Measurements from ENCODE around the gene PHF21B. TPM values are rescaled to one million over a fixed set of nuclear protein-coding genes. Genes with fewer than 3 reads are reported as not detected.

The PHF21B gene
- total and polyA plus RNA-seq, 2 experiments from 2014 or later = 20.6 to 149 TPM

DNA sequence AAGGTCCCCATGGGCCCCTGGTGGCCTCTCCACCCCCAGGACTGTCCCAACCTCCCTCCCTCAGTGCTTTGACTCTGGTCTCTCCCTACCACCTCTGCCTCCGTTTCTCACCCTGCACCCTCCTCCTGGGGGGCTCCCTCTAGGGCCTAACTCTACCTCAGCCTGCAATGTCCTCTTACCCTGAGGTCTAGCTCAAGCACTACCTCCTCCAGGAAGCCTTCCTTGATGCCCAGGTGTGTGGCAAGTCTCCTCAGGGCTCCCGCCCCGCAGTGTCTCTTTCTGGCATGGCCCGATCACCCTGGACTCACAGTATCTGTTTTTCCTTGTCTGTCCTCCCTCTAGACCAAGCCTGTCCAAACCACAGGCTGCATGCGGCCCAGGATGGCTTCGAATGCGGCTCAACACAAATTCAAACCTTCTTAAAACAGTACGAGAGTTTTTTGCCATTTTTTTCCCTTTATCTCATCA, 90.8 kb downstream of the PHF21B start (continued):
- TF ChIP-seq, protein P1, sequence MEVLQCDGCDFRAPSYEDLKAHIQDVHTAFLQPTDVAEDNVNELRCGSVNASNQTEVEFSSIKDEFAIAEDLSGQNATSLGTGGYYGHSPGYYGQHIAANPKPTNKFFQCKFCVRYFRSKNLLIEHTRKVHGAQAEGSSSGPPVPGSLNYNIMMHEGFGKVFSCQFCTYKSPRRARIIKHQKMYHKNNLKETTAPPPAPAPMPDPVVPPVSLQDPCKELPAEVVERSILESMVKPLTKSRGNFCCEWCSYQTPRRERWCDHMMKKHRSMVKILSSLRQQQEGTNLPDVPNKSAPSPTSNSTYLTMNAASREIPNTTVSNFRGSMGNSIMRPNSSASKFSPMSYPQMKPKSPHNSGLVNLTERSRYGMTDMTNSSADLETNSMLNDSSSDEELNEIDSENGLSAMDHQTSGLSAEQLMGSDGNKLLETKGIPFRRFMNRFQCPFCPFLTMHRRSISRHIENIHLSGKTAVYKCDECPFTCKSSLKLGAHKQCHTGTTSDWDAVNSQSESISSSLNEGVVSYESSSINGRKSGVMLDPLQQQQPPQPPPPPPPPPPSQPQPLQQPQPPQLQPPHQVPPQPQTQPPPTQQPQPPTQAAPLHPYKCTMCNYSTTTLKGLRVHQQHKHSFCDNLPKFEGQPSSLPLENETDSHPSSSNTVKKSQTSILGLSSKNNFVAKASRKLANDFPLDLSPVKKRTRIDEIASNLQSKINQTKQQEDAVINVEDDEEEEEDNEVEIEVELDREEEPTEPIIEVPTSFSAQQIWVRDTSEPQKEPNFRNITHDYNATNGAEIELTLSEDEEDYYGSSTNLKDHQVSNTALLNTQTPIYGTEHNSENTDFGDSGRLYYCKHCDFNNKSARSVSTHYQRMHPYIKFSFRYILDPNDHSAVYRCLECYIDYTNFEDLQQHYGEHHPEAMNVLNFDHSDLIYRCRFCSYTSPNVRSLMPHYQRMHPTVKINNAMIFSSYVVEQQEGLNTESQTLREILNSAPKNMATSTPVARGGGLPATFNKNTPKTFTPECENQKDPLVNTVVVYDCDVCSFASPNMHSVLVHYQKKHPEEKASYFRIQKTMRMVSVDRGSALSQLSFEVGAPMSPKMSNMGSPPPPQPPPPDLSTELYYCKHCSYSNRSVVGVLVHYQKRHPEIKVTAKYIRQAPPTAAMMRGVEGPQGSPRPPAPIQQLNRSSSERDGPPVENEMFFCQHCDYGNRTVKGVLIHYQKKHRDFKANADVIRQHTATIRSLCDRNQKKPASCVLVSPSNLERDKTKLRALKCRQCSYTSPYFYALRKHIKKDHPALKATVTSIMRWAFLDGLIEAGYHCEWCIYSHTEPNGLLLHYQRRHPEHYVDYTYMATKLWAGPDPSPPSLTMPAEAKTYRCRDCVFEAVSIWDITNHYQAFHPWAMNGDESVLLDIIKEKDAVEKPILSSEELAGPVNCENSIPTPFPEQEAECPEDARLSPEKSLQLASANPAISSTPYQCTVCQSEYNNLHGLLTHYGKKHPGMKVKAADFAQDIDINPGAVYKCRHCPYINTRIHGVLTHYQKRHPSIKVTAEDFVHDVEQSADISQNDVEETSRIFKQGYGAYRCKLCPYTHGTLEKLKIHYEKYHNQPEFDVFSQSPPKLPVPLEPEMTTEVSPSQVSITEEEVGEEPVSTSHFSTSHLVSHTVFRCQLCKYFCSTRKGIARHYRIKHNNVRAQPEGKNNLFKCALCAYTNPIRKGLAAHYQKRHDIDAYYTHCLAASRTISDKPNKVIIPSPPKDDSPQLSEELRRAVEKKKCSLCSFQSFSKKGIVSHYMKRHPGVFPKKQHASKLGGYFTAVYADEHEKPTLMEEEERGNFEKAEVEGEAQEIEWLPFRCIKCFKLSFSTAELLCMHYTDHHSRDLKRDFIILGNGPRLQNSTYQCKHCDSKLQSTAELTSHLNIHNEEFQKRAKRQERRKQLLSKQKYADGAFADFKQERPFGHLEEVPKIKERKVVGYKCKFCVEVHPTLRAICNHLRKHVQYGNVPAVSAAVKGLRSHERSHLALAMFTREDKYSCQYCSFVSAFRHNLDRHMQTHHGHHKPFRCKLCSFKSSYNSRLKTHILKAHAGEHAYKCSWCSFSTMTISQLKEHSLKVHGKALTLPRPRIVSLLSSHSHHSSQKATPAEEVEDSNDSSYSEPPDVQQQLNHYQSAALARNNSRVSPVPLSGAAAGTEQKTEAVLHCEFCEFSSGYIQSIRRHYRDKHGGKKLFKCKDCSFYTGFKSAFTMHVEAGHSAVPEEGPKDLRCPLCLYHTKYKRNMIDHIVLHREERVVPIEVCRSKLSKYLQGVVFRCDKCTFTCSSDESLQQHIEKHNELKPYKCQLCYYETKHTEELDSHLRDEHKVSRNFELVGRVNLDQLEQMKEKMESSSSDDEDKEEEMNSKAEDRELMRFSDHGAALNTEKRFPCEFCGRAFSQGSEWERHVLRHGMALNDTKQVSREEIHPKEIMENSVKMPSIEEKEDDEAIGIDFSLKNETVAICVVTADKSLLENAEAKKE (CRISPR knock-in tag; IDR thresholded peaks at IDR 0.05) = no peak
- TF ChIP-seq POLR2AphosphoS5 (IDR thresholded peaks at IDR 0.05; ENCODE audit: low read depth) (no peak), ZNF331 (CRISPR knock-in tag; IDR thresholded peaks at IDR 0.05; ENCODE audit: low read depth) (no peak), ZNF114 (CRISPR knock-in tag; IDR thresholded peaks at IDR 0.05) (no peak), STAT1 (IDR thresholded peaks at IDR 0.05; ENCODE audit: unreplicated experiment) (no peak)
- TF ChIP-seq, protein P2, sequence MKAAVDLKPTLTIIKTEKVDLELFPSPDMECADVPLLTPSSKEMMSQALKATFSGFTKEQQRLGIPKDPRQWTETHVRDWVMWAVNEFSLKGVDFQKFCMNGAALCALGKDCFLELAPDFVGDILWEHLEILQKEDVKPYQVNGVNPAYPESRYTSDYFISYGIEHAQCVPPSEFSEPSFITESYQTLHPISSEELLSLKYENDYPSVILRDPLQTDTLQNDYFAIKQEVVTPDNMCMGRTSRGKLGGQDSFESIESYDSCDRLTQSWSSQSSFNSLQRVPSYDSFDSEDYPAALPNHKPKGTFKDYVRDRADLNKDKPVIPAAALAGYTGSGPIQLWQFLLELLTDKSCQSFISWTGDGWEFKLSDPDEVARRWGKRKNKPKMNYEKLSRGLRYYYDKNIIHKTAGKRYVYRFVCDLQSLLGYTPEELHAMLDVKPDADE (IDR thresholded peaks at IDR 0.05) = no peak

DNA sequence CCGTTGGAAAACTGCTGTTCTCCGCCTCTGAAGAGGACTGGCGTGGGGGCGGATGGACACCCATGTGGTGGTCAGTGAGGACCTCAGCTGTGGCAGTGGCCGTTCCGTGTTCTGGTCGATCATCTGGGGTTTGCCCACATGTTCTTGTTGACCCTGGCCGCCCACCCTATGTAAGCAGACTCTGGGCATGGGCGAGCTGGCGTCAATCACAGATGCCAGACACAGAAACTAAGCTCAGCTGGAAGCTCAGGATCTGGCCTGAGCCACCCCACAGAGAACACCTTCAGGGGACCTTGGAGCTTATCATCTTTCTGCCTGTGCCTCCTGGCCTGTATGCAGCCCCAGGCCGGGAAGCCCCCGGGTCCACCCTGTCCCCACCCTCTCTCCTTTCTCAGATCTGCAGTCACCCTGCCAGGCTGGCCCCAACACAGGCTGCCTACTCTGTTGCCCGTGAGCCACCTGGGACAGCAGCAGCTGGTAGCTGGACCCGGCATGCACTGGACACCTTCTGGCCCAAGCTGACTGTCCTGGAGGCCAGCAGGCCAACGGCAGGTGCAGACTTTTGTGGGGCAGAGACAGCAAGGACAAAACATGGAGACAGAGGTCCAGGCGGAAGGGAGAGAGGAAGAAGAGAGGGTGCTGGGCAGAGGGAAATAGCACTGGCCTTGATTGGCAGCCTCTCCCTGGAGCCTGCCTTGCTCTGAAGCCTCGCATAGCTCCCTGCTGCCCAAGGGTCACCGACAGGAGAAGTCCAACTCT, 91.5 kb downstream of the PHF21B start:
- no peaks in the 10 kb centered on the region; the same call in 2 of the 3 replicates for H3K4me1 Mint-ChIP-seq
- H3K27ac ChIP-seq (ENCODE audit: low read depth) = no peak overlapping the region
- H3K4me2 ChIP-seq = no peak overlapping the region
- no peaks in the 10 kb centered on the region for H3K27me3 ChIP-seq (ENCODE audit: insufficient read depth)
- 0 out of 2 replicates have a peak, but pooled peaks cover 3% of the 10 kb centered on the region for H3F3A ChIP-seq (replicated peaks; ENCODE audit: low read depth)
- no peaks in the 10 kb centered on the region for H3K4me1 ChIP-seq (ENCODE audit: insufficient read depth)
- H3K4me3 ChIP-seq = no peak overlapping the region
- H3K9me3 Mint-ChIP-seq = no peaks in the 10 kb centered on the region; the same call in 2 of the 3 replicates
- ATAC-seq (no peak), DNase-seq (ENCODE audit: low spot score) (no peak)
- H2AFZ ChIP-seq = no peak overlapping the region
- no peaks in the 10 kb centered on the region for H3K27me3 Mint-ChIP-seq (ENCODE audit: insufficient read depth, low read depth, poor library complexity)
- H3K36me3 Mint-ChIP-seq (ENCODE audit: low read depth) = peaks cover 33% of the 10 kb centered on the region
- no peak for TF ChIP-seq JUNB (IDR thresholded peaks at IDR 0.05; ENCODE audit: unreplicated experiment)
- TF ChIP-seq EZH2 (IDR thresholded peaks at IDR 0.05; ENCODE audit: low read depth, unreplicated experiment) = no peak
- no peak for TF ChIP-seq ZNF331 (CRISPR knock-in tag; IDR thresholded peaks at IDR 0.05; ENCODE audit: low read depth)
- no peak for TF ChIP-seq CREB1 (CRISPR knock-in tag; IDR thresholded peaks at IDR 0.05; ENCODE audit: low read depth)
- H3K9me2 ChIP-seq (ENCODE audit: insufficient read depth) = no peaks in the 10 kb centered on the region
- peaks cover 13% of the 10 kb centered on the region for H4K20me1 ChIP-seq (replicated peaks; ENCODE audit: insufficient read depth)
- H3K79me2 ChIP-seq (replicated peaks; ENCODE audit: insufficient read depth) = 0 out of 2 replicates have a peak, but pooled peaks cover 3% of the 10 kb centered on the region
- H3K4me3 Mint-ChIP-seq = no peak overlapping the region
- no peak overlapping the region for H3K27ac Mint-ChIP-seq
- H3K36me3 ChIP-seq (ENCODE audit: insufficient read depth) = 0 out of 2 replicates have a peak, but pooled peaks cover 6% of the 10 kb centered on the region
